PC-3 (cell line): ENCODE data around the gene IPO9.

ENCODE experiments used
- EZH2 ChIP-seq: fragments of 300-600 bp; sonication (generic); IDR thresholded peaks from one replicate; pipeline ENCODE4 v1.6.1; 2017; ENCODE audit warnings: antibody characterized with exemption, mild to moderate bottlenecking, low read length; ENCODE audit not compliant: unreplicated experiment
- EZH2phosphoT487 ChIP-seq: fragments of 300-600 bp; sonication (generic); IDR thresholded peaks from 2 replicates; pipeline ENCODE4 v1.6.1; 2018; ENCODE audit warnings: mild to moderate bottlenecking, antibody characterized with exemption, low read length, borderline replicate concordance
- TF ChIP-seq, protein P1 (sequence below): fragments of 300-600 bp; sonication (generic); conservative IDR thresholded peaks from 2 replicates; pipeline ENCODE4 v1.5.1; 2017; ENCODE audit warnings: antibody characterized with exemption, low read depth, mild to moderate bottlenecking, low read length

DNA sequence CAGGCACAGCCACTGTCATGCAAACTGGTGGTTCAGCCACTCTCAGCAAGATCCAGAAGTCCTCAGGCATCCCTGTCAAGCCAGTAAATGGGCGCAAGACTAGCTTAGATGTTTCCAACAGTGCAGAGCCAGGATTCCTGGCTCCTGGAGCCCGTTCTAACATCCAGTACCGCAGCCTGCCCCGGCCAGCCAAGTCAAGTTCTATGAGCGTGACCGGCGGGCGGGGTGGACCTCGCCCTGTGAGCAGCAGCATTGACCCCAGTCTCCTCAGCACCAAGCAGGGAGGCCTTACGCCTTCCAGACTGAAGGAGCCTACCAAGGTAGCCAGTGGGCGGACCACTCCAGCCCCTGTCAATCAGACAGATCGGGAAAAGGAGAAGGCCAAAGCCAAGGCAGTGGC lies 46.6 kb upstream of the IPO9 start:
- TF ChIP-seq, protein P1, sequence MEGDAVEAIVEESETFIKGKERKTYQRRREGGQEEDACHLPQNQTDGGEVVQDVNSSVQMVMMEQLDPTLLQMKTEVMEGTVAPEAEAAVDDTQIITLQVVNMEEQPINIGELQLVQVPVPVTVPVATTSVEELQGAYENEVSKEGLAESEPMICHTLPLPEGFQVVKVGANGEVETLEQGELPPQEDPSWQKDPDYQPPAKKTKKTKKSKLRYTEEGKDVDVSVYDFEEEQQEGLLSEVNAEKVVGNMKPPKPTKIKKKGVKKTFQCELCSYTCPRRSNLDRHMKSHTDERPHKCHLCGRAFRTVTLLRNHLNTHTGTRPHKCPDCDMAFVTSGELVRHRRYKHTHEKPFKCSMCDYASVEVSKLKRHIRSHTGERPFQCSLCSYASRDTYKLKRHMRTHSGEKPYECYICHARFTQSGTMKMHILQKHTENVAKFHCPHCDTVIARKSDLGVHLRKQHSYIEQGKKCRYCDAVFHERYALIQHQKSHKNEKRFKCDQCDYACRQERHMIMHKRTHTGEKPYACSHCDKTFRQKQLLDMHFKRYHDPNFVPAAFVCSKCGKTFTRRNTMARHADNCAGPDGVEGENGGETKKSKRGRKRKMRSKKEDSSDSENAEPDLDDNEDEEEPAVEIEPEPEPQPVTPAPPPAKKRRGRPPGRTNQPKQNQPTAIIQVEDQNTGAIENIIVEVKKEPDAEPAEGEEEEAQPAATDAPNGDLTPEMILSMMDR = no peak
- no peak for TF ChIP-seq EZH2phosphoT487
- TF ChIP-seq EZH2 = no peak
